Myocyte (in vitro differentiated cells): ENCODE data around the gene SLC41A1. TPM values are rescaled to one million over a fixed set of nuclear protein-coding genes. Genes with fewer than 3 reads are reported as not detected.

ENCODE experiments used
- DNase-seq: peaks from one replicate; pipeline ENCODE4 v3.0.0-alpha.2; 2012; ENCODE audit warnings: low read depth
- total RNA-seq: library from RNA; depleted of rRNA; stranded (reverse); fragments of >200 nt; gene quantifications from 2 replicates; pipeline ENCODE4 v1.2.3, GENCODE V29; 2014

The SLC41A1 gene
- total RNA-seq, 1 donor from 2014 or later = 24.6 TPM

DNA sequence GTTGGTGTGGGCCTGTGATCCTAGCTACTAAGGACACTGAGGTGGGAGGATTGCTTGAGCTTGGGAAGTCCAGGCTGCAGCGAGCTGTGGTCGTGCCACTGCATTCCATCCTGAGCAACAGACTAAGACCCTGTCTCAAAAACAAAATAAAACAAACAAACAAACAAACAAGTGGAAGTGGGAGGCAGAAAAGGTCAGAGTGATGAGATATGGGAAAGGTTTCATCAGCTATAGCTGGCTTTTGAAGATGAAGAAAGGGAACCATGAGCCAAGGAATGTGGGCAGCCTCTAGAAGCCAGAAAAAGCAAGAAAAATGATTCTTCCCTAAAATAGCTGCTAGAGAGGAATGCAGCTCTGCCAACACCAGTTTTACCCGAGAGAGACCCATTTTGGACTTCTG, 52.4 kb downstream of the SLC41A1 start:
- DNase-seq = no peak

DNA sequence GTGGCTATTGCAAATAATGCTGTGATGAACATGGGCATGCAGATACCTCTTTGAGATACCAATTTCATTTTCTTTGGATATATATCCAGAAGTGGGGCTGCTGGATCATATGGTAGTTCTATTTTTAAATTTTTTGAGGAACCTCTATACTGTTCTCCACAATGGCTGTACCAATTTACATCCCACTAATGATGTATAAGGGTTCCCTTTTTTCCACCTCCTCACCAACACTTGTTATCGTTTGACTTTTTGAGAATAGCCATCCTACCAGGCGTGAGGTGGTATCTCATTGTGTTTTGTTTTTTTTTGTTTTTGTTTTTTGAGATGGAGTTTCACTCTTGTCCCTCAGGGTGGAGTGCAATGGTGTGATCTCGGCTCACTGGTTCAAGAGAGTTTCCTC, 56.4 kb downstream of the SLC41A1 start:
- DNase-seq = no peak

DNA sequence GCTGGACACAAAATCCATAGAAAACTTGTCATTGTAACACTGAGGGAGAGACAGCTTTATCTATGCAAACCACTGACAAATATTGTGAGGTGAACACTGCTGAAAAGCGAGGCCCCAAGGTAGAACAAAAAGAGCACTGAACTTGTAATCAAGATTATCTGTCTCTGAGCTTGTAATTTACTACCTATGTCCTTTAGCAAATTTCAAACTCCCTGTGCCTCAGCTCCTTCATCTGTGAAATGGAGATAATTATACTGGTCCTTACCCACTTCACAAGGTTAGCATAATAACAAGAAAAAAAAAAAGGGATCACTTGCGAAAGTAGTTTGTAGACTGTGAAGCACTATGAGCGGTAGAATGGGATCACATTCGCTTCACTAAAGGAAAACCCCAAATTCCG, 58.1 kb downstream of the SLC41A1 start:
- DNase-seq = no peak

DNA sequence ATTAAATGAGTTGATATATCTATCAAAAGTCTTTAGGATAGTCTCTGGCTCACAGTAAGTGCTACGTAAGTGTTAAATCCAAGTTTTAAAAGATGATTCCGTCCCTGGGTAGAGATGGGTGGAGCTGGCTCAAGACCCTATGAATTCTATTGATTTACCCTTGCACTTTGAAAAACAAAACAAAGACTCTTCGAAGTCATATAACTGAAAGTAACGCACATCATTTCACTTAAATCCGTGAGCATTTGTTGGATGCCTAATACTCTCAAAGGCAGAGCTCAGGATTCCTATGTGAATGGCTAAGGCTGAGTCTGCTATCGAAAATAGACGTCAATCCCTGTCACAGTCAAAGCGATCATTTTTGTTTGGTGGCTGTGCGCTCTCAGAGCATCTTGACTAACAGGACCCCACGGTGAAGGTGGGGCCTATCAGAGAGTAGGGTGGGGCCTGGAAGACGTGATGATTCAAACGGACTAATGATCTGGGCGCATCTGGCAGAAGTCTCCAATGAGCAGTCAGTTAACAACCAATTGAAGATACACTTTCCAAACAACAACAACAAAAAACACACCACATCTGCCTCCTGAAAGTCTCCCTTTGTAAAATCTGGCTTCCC, 61.9 kb downstream of the SLC41A1 start:
- DNase-seq = peak; percentile 37

DNA sequence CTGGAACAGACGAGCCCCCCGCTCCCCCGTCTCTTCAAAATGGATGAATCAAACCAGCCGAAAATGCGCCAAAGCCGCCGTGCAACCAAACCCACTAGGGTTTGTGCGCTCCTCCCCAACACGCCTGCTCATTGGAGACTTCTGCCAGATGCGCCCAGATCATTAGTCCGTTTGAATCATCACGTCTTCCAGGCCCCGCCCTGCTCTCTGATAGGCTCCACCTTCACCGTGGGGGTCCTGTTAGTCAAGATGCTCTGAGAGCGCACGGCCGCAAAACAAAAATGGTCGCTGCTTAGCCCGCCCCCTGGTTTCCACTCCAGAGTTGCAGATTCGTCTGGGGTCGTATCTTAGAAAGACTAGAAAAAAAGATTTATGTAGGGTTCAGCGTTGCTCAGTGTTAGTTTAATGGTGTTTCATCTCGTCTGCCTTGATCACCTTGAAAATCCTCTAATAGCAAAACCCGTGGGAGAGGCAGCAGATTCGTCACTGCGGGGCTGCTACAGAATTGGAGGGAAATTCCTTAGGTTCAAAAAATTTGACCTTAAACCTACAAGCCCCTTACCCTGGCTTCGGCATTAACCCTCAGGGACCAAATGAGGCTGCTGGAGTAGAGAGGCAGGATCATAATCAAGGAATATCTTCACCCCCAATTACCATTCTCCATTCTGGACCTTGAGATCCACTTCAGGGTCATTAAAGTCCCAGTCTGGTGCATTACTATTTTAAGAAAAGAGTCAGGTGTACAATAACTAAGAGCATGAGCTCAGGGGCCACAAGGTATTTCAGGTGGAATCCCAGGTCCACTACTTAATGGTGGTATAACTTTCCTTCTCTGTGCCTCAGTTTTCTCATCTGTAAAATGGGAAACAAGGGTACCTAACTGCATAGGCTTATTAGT, 62.6 kb downstream of the SLC41A1 start, which contains the start of gene NUCKS1:
Gene NUCKS1, minus strand, starts transcription at position 45 of the 898 bp plus-strand sequence. CDS start 209 bp downstream, outside the sequence.
- DNase-seq = peak; percentile 100

DNA sequence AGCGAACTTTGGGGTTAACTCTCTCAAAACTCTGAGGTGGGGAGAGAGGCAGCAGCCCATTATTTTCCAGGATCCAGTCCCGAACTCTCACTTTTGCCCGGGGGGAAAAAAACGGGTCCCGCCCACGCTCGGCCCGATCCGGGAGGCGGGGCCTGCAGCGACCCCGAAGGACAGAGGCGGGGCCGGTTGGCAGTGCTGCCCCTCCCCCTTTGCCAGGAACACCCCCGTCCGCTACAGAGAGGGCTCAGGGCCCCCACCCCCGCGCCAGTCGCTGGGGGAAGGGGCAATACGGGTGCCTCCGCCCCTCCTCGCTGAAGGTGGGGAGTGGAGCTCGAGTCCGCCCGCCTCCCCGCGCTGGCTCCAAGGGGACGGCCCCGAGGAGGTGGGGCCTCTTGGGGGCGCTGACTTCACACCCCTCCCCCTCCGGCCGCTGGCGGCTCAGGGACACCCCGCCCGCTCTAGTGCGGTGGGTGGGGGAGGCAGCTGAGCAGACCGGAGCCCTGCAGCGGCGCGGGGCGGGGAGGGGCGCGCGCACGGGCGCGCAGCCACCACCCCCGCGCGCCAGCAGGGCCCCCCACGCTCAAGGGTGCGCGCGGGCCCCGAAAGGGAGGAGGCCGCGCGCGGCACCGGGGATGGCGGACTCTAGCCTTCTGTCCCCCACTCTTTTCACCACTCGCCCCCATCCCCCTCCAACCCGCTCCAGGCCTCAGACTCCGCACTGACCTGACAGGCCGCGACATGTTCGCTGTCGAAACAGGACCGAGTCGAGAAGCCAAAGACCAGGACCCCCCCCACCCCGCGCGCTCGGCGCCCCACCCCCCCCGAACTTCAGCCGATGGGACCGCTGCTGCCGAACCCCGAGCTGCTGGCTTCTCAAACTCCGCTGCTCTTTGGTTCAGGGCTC, 63.5 kb downstream of the SLC41A1 start:
- DNase-seq = peak; percentile 97

DNA sequence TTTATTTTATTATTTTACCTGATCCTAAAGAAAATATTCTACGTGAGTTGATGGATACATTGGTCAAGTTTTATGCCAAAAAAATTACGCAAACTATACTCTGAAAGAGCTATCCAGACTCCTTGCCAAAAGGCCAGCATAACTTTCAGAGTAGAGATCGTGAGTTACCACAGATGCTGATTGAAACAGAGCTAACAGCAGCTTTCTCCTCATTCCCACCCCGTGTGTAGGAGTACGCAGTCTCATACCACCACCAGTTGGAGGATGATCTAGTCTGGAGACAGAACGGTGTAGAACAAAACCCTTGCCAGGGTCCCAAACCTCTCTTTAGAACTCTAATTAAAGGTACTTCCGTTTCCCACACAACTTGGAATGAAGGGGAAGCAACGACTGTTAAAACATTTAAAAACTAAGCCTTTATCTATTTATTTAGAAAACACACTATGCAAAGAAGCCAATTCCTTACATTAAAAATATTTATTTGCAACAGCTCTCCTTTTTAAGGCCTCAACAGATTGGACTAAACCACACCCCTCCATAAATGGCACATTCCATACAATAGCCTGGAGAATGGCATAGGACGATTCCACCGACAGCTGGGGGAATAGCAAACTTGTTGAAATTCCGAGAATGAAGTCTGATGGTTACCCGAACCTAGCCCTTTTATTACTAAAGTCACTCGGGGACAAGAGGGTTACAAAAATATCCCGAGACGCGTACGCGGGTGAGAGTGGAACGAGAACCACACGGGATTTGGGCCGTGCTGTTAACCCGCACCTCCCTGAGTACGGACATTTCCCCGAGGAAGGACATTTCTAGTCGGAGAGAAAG, 64.4 kb downstream of the SLC41A1 start:
- DNase-seq = peak; percentile 89

DNA sequence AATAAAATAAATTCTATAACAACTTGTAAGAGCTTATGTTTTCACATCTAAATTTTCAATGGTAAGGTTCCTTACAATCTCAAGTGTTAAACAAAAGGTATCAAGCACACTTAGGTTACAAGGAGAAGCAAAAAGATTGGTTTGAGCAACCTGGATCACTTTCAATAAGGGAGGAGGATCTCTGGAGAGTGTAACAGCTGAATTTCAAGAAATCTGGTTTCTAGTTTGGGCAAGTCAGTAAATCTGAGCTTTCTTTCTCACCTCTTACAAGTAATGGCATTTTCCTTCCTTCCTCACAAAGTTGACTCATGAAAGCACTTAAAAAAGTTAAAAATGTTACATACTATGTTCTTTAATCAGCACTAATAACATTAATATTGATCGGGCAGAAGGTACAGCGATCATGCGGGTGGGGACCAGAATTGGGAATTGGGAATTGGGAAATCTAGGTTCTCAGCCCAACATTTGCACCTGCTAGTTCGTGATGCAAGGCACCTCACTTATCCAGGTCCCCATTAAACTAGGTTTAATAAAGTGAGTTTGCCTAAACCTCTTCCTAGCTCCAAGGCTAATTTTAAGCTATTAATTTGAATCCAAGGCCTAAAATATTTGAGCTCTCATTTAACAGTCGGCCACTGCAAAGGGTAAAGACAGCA, 66.1 kb downstream of the SLC41A1 start:
- DNase-seq = no peak

DNA sequence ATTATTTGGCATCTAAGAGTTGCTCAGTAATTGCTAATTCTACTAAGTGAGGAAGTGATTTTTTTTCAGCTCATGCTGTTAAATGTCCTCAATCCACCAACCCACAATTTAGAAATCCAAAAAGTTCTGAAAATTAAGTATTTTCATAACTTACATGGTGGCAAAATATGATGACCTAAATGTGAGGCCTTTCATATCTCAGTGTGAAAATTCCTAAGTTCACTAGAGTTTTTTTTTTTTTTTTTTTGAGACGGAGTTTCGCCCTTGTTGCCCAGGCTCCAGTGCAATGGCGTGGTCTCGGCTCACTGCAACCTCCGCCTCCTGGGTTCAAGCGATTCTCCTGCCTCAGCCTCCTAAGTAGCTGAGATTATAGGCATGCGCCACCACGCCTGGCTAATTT, 68.6 kb downstream of the SLC41A1 start:
- DNase-seq = no peak

DNA sequence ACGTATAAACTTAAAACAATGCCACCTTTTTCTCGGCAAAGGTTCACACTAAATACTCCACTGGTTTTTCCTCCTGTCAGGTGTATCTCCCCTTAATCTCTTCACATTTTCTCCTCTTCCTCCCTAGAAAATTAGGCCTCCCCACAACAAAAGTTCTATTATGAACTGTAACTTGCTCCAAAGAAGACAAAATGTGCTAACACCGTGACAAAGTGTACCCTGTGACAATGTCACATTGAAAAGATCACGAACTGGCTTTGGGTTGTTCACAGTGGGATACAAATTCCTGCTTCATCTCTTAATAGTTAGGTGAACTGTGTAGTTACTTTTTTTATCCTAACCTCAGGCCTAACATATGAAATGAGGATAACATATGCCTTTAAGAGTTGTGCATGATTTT, 69.0 kb downstream of the SLC41A1 start:
- no peak for DNase-seq

DNA sequence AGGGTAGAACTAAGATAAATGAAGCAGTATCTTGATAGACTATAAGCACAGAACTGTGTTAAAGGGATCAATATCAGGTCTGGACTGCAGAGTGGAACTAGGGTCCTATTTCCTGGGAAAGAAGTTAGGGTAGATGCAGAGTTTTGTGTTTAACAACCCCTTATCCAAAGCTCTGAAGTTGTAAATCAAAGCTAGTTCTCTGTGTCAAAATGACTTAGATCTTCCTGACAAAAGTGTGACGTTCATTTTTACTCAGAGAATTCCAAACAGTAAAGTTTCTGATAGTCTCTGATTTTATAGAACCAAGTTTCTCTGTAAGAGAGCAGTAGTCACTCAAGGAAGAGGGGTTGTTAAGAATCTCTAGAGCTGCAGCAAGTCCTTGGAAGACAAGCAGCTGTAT, 71.3 kb downstream of the SLC41A1 start:
- DNase-seq = no peak

DNA sequence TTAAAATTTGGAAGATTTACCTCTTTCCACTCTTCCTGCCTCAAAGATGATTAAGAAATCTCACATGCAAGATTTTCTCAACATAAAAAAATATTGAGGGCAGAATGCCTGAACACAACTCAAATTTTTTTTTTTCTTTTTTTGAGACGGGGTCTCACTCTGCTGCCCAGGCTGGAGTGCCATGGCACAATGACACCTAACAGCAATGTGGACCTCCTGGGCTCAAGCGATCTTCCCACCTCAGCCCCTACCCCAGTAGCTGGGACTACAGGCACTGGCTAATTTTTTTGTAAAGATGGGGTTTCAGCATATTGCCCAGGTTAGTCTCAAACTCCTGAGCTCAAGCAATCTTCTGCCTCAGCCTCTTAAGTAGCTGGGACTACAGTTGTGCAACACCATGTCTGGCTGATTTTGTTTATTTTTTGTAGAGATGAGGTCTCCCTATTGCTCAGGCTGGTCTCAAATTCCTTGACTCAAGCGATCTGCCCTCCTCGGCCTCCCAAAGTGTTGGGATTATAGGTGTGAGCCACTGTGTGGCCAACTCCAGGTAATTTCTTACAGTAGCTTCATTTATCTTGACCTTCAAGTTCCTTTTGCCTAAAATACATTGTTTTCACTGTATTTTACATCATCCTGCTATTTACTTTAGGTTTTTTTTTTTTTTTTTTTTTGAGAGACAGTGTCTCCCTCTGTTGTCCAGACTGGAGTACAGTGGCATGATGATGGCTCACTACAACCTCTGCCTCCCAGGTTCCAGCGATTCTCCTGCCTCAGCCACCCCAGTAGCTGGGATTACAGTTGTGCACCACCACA, 73.4 kb downstream of the SLC41A1 start:
- DNase-seq = no peak

Other genes starting within 250 kb of the SLC41A1 start
- 18.1 and 19.0 TPM in 2 replicates for gene ELK4, start 181.2 kb downstream of the SLC41A1 start, total RNA-seq
- gene SLC45A3, start 132.7 kb downstream of the SLC41A1 start, total RNA-seq = 12.1 and 12.7 TPM in 2 replicates
- gene NUCKS1, start 63.0 kb downstream of the SLC41A1 start, total RNA-seq = 151 and 153 TPM in 2 replicates
- gene RAB29, start 37.7 kb downstream of the SLC41A1 start, total RNA-seq = 23.6 and 24.8 TPM in 2 replicates
- not detected in 2 replicates for gene PM20D1, start 36.9 kb upstream of the SLC41A1 start, total RNA-seq
- gene SLC26A9, start 130.3 kb upstream of the SLC41A1 start, total RNA-seq = 0.16 TPM in 1 of 2 replicates, not detected in the other
- gene RAB7B, start 190.2 kb upstream of the SLC41A1 start, total RNA-seq = 6.2 and 9.0 TPM in 2 replicates
- not detected in 2 replicates for gene CTSE, start 210.7 kb upstream of the SLC41A1 start, total RNA-seq
- not detected in 2 replicates for gene RHEX, start 240.0 kb upstream of the SLC41A1 start, total RNA-seq